Upper lobe of right lung (tissue), 1 donor: Measurements from ENCODE around the gene CTBP2. TPM values are rescaled to one million over a fixed set of nuclear protein-coding genes. Genes with fewer than 3 reads are reported as not detected.
A peak's percentile ranks its signal among the peaks of the same experiment; 100 is the strongest.

Experiments used
- ATAC-seq: fragments of 200-7000 bp; cut with Tn5 transposase; one replicate; pipeline ENCODE4 v1.9.1; 2020; ENCODE audit warnings: mild to moderate bottlenecking, moderate library complexity
- DNase-seq: peaks from one replicate; pipeline ENCODE4 v3.0.0-alpha.2; 2020
- H3K27ac ChIP-seq: fragments of 200-600 bp; one replicate; pipeline ENCODE4 v1.8.0; 2022
- H3K27me3 ChIP-seq: fragments of 200-600 bp; one replicate; pipeline ENCODE4 v1.8.0; 2022; ENCODE audit warnings: mild to moderate bottlenecking
- H3K36me3 ChIP-seq: fragments of 200-600 bp; one replicate; pipeline ENCODE4 v1.8.0; 2022
- H3K4me1 ChIP-seq: fragments of 200-600 bp; one replicate; pipeline ENCODE4 v1.8.0; 2022
- H3K4me3 ChIP-seq: fragments of 200-600 bp; one replicate; pipeline ENCODE4 v1.8.0; 2022; ENCODE audit warnings: mild to moderate bottlenecking
- H3K9me3 ChIP-seq: fragments of 200-600 bp; one replicate; pipeline ENCODE4 v1.8.0; 2022
- CTCF ChIP-seq: fragments of 200-600 bp; IDR thresholded peaks from one replicate; pipeline ENCODE4 v1.8.0; 2022; ENCODE audit warnings: antibody characterized with exemption
- intact Hi-C: fragments of 100-400 bp; cut with DNase I; formaldehyde crosslinking; loops from one replicate; pipeline ENCODE4 v1.11.0; 2022
- total RNA-seq: library from RNA; stranded (reverse); fragmentation: NEBNext Ultra II Directional; extraction: Animal tissue kit (Norgen Biotek cat#: 25700); gene quantifications from one replicate; pipeline ENCODE4 v1.2.1, GENCODE V29; 2021
- donor health status: DM: no; HTN: yes; CAD: no; lungs with severe emphysema.

The CTBP2 gene
- total RNA-seq, 1 donor from 2014 or later: 66.7 TPM

GRCh38 chr10:125056161-125057132 is 103.9 kb downstream of the CTBP2 start:
- Histone ChIP-seq H3K27me3 (no peaks in the 10 kb centered on the region), H3K36me3 (no peaks in the 10 kb centered on the region), H3K4me3 (no peak overlapping the region), H3K4me1 (peaks cover 63% of the 10 kb centered on the region), H3K9me3 (no peaks in the 10 kb centered on the region), H3K27ac (peak overlapping the region; percentile 87)
- ATAC-seq (no peak), DNase-seq (no peak)
- no peak for TF ChIP-seq CTCF
- intact Hi-C loops: loop anchor here (10.0 kb wide), 1 partner anchor 98 kb away; no protein-coding TSS in a partner anchor

- ATAC-seq (no peak), DNase-seq (no peak)
- Histone ChIP-seq H3K27me3 (no peaks in the 10 kb centered on the region), H3K4me1 (peaks cover 53% of the 10 kb centered on the region), H3K36me3 (no peaks in the 10 kb centered on the region), H3K4me3 (no peak overlapping the region), H3K9me3 (no peaks in the 10 kb centered on the region), H3K27ac (peak overlapping the region; percentile 21)
- intact Hi-C loops: loop anchor here (10.0 kb wide), 1 partner anchor 99 kb away; no protein-coding TSS in a partner anchor
- no peak for TF ChIP-seq CTCF
Measured at GRCh38 chr10:125055446-125055845, 104.9 kb downstream of the CTBP2 start.

GRCh38 chr10:125054669-125055268 is 105.6 kb downstream of the CTBP2 start:
- H3K27ac ChIP-seq: no peak overlapping the region
- no peaks in the 10 kb centered on the region for H3K36me3 ChIP-seq
- H3K4me1 ChIP-seq: peaks cover 52% of the 10 kb centered on the region
- DNase-seq: no peak
- no peaks in the 10 kb centered on the region for H3K9me3 ChIP-seq
- no peak for TF ChIP-seq CTCF
- no peaks in the 10 kb centered on the region for H3K27me3 ChIP-seq
- ATAC-seq: no peak
- intact Hi-C loops: loop anchor here (10.0 kb wide), 1 partner anchor 100 kb away; no protein-coding TSS in a partner anchor
- H3K4me3 ChIP-seq: no peak overlapping the region

- H3K27me3 ChIP-seq: no peaks in the 10 kb centered on the region
- ATAC-seq: no peak
- H3K9me3 ChIP-seq: no peaks in the 10 kb centered on the region
- no peak overlapping the region for H3K4me3 ChIP-seq
- no peak for TF ChIP-seq CTCF
- H3K4me1 ChIP-seq: peaks cover 53% of the 10 kb centered on the region
- intact Hi-C loops: loop anchor here (10.0 kb wide), 1 partner anchor 101 kb away; no protein-coding TSS in a partner anchor
- DNase-seq: no peak
- H3K27ac ChIP-seq: no peak overlapping the region
- H3K36me3 ChIP-seq: no peaks in the 10 kb centered on the region
Measured at GRCh38 chr10:125054216-125054615, 106.1 kb downstream of the CTBP2 start.

- intact Hi-C loops: loop anchor here (10.0 kb wide), 1 partner anchor 103 kb away; no protein-coding TSS in a partner anchor
- ATAC-seq: no peak
- no peaks in the 10 kb centered on the region for H3K36me3 ChIP-seq
- no peaks in the 10 kb centered on the region for H3K27me3 ChIP-seq
- peaks cover 45% of the 10 kb centered on the region for H3K4me1 ChIP-seq
- no peak overlapping the region for H3K27ac ChIP-seq
- H3K9me3 ChIP-seq: no peaks in the 10 kb centered on the region
- TF ChIP-seq CTCF: no peak
- no peak overlapping the region for H3K4me3 ChIP-seq
- DNase-seq: no peak
Measured at GRCh38 chr10:125052146-125052545, 108.2 kb downstream of the CTBP2 start.
